PFSK-1 (cell line): ENCODE results near the gene NHLRC2.

Experiments used
- POLR2AphosphoS5 ChIP-seq: IDR thresholded peaks from 2 replicates; pipeline ENCODE4 v1.6.1; 2012; ENCODE audit warnings: low read depth, mild to moderate bottlenecking, control low read depth, low read length, moderate library complexity
- SIN3A ChIP-seq: IDR thresholded peaks from 2 replicates; pipeline ENCODE4 v1.6.1; 2012; ENCODE audit warnings: mild to moderate bottlenecking, low read length, moderate library complexity, borderline replicate concordance; ENCODE audit not compliant: insufficient read depth
- TAF1 ChIP-seq: IDR thresholded peaks from 2 replicates; pipeline ENCODE4 v1.6.1; 2012; ENCODE audit warnings: low read length, control low read depth, borderline replicate concordance; ENCODE audit not compliant: insufficient read depth

- no peak for TF ChIP-seq SIN3A
- no peak for TF ChIP-seq POLR2AphosphoS5
- no peak for TF ChIP-seq TAF1
Measured at GRCh38 chr10:113965683-113966082, 111.2 kb downstream of the NHLRC2 start.
